OCI-LY7 (cell line): ENCODE results near the gene PTCD3.

Experiments used
- EZH2phosphoT487 ChIP-seq: fragments of 200-600 bp; sonication (generic); IDR thresholded peaks from 2 replicates; pipeline ENCODE4 v1.6.1; 2018; ENCODE audit warnings: low read depth, borderline replicate concordance, mild to moderate bottlenecking, mixed run types, antibody characterized with exemption, low read length, moderate library complexity, mixed read lengths
- TF ChIP-seq, protein P1 (sequence below): fragments of 200-600 bp; sonication (generic); conservative IDR thresholded peaks from 2 replicates; pipeline ENCODE4 v1.5.1; 2014; ENCODE audit warnings: mild to moderate bottlenecking, antibody characterized with exemption, low read length, moderate library complexity, mixed read lengths

DNA sequence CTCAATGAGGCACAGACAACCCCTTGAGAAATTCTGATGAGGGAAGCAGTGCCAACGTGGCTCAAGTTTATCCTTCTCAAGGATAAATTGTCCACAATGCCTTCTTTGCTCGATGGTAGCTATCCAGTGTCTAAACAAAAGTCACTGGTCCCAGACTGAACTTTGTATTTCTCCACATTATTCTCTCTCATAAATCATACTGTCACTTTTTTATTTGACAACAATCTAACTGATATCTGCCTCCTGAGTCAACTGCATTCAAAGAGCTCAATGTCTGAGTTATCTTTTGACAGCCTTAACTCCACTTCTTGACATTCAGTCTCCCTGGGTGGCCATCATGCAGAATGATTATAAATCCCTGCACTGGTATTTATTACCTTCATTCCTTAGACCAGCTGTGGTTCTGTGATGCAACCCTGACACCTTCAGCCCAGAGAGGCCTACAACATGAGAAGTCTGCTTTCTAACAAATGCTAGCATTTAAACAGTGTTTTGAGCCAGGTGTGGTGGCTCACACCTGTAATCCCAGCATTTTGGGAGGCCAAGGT lies 51.0 kb downstream of the PTCD3 start:
- TF ChIP-seq, protein P1, sequence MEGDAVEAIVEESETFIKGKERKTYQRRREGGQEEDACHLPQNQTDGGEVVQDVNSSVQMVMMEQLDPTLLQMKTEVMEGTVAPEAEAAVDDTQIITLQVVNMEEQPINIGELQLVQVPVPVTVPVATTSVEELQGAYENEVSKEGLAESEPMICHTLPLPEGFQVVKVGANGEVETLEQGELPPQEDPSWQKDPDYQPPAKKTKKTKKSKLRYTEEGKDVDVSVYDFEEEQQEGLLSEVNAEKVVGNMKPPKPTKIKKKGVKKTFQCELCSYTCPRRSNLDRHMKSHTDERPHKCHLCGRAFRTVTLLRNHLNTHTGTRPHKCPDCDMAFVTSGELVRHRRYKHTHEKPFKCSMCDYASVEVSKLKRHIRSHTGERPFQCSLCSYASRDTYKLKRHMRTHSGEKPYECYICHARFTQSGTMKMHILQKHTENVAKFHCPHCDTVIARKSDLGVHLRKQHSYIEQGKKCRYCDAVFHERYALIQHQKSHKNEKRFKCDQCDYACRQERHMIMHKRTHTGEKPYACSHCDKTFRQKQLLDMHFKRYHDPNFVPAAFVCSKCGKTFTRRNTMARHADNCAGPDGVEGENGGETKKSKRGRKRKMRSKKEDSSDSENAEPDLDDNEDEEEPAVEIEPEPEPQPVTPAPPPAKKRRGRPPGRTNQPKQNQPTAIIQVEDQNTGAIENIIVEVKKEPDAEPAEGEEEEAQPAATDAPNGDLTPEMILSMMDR, result no peak
- TF ChIP-seq EZH2phosphoT487, result no peak
